ENCODE measurements around the gene AP2A2. TPM values are rescaled to one million over a fixed set of nuclear protein-coding genes. Genes with fewer than 3 reads are reported as not detected.

Gene AP2A2
- polyA plus RNA-seq, 3 donors from 2014 or later = 2.5 to 11.0 (median 7.1) TPM

GRCh38 chr11:981764-982163 is 56.1 kb downstream of the AP2A2 start:
- peaks cover 0 to 1% (median 0%) of the 10 kb centered on the region in 6 donors for H3K9me3 Mint-ChIP-seq
- peaks cover 3 to 16% (median 6%) of the 10 kb centered on the region in 3 donors for H3K36me3 Mint-ChIP-seq
- peaks cover 26 to 42% of the 10 kb centered on the region in 2 donors for H3K4me1 Mint-ChIP-seq
- peak overlapping the region in 3 of 6 donors; percentile 28 to 88 (median 77) for H3K27ac Mint-ChIP-seq
- H3K27me3 Mint-ChIP-seq (ENCODE audit: low read depth in 3 of 3) = peaks cover 0 to 8% (median 0%) of the 10 kb centered on the region in 3 donors
- no peak for DNase-seq
- H3K4me3 Mint-ChIP-seq = peak overlapping the region in 4 of 5 donors; percentile 66 to 78 (median 67)

GRCh38 chr11:984546-984945 is 58.9 kb downstream of the AP2A2 start:
- DNase-seq = no peak
- H3K4me1 Mint-ChIP-seq = peaks cover 20 to 23% of the 10 kb centered on the region in 2 donors
- peaks cover 0 to 1% (median 0%) of the 10 kb centered on the region in 6 donors for H3K9me3 Mint-ChIP-seq
- peaks cover 0 to 5% (median 0%) of the 10 kb centered on the region in 3 donors for H3K27me3 Mint-ChIP-seq (ENCODE audit: low read depth in 3 of 3)
- H3K27ac Mint-ChIP-seq = no peak overlapping the region
- H3K4me3 Mint-ChIP-seq = no peak overlapping the region
- peaks cover 6 to 21% (median 9%) of the 10 kb centered on the region in 3 donors for H3K36me3 Mint-ChIP-seq

GRCh38 chr11:985406-985805 is 59.7 kb downstream of the AP2A2 start:
- peaks cover 0 to 8% (median 0%) of the 10 kb centered on the region in 3 donors for H3K27me3 Mint-ChIP-seq (ENCODE audit: low read depth in 3 of 3)
- DNase-seq = no peak
- no peak overlapping the region for H3K4me3 Mint-ChIP-seq

GRCh38 chr11:985848-986247 is 60.2 kb downstream of the AP2A2 start:
- H3K36me3 Mint-ChIP-seq = peaks cover 6 to 19% (median 9%) of the 10 kb centered on the region in 3 donors
- H3K4me3 Mint-ChIP-seq = no peak overlapping the region
- DNase-seq = no peak
- no peak overlapping the region for H3K27ac Mint-ChIP-seq
- H3K9me3 Mint-ChIP-seq = peaks cover 0 to 1% (median 0%) of the 10 kb centered on the region in 6 donors
- H3K27me3 Mint-ChIP-seq (ENCODE audit: low read depth in 3 of 3) = peaks cover 0 to 8% (median 0%) of the 10 kb centered on the region in 3 donors
- peaks cover 17 to 18% of the 10 kb centered on the region in 2 donors for H3K4me1 Mint-ChIP-seq

More at GRCh38 chr11:985406-985805, 59.7 kb downstream of the AP2A2 start:
- Mint-ChIP-seq H3K4me1 (peaks cover 20 to 23% of the 10 kb centered on the region in 2 donors), H3K36me3 (peaks cover 6 to 22% (median 9%) of the 10 kb centered on the region in 3 donors), H3K27ac (no peak overlapping the region), H3K9me3 (peaks cover 0 to 1% (median 0%) of the 10 kb centered on the region in 6 donors)

- peaks cover 6 to 16% (median 9%) of the 10 kb centered on the region in 3 donors for H3K36me3 Mint-ChIP-seq
- no peak overlapping the region for H3K27ac Mint-ChIP-seq
These were observed 60.7 kb downstream of the AP2A2 start for GRCh38 chr11:986270-986951.

GRCh38 chr11:986952-987305 is 61.3 kb downstream of the AP2A2 start:
- DNase-seq = no peak
- peaks cover 6 to 8% of the 10 kb centered on the region in 2 donors for H3K4me1 Mint-ChIP-seq
- H3K9me3 Mint-ChIP-seq = peaks cover 0 to 1% (median 0%) of the 10 kb centered on the region in 6 donors
- peaks cover 6 to 16% (median 9%) of the 10 kb centered on the region in 3 donors for H3K36me3 Mint-ChIP-seq
- no peak overlapping the region for H3K4me3 Mint-ChIP-seq
- peaks cover 0 to 3% (median 0%) of the 10 kb centered on the region in 3 donors for H3K27me3 Mint-ChIP-seq (ENCODE audit: low read depth in 3 of 3)
- no peak overlapping the region for H3K27ac Mint-ChIP-seq

More at GRCh38 chr11:986270-986951, 60.7 kb downstream of the AP2A2 start:
- Mint-ChIP-seq H3K9me3 (peaks cover 0 to 1% (median 0%) of the 10 kb centered on the region in 6 donors), H3K4me3 (no peak overlapping the region), H3K27me3 (ENCODE audit: low read depth in 3 of 3) (peaks cover 0 to 3% (median 0%) of the 10 kb centered on the region in 3 donors), H3K4me1 (peaks cover 11 to 13% of the 10 kb centered on the region in 2 donors)
- DNase-seq = no peak

GRCh38 chr11:987671-988070 is 62.0 kb downstream of the AP2A2 start:
- peaks cover 0 to 2% of the 10 kb centered on the region in 2 donors for H3K4me1 Mint-ChIP-seq
- peaks cover 0 to 1% (median 0%) of the 10 kb centered on the region in 6 donors for H3K9me3 Mint-ChIP-seq
- DNase-seq = no peak
- H3K27ac Mint-ChIP-seq = no peak overlapping the region
- peaks cover 6 to 12% (median 12%) of the 10 kb centered on the region in 3 donors for H3K36me3 Mint-ChIP-seq
- no peak overlapping the region for H3K4me3 Mint-ChIP-seq
- peaks cover 0 to 6% (median 0%) of the 10 kb centered on the region in 3 donors for H3K27me3 Mint-ChIP-seq (ENCODE audit: low read depth in 3 of 3)

- Mint-ChIP-seq H3K27me3 (ENCODE audit: low read depth in 3 of 3) (peaks cover 0 to 7% (median 0%) of the 10 kb centered on the region in 3 donors), H3K4me1 (peaks cover 2 to 3% of the 10 kb centered on the region in 2 donors), H3K4me3 (no peak overlapping the region), H3K9me3 (no peaks in the 10 kb centered on the region), H3K27ac (no peak overlapping the region), H3K36me3 (peaks cover 8 to 15% (median 8%) of the 10 kb centered on the region in 3 donors)
- DNase-seq = no peak
These were observed 64.4 kb downstream of the AP2A2 start for GRCh38 chr11:990101-990500.

- H3K4me1 Mint-ChIP-seq = peaks cover 10 to 12% of the 10 kb centered on the region in 2 donors
- H3K9me3 Mint-ChIP-seq = no peaks in the 10 kb centered on the region
- no peak overlapping the region for H3K4me3 Mint-ChIP-seq
- H3K36me3 Mint-ChIP-seq = peaks cover 10 to 16% (median 10%) of the 10 kb centered on the region in 3 donors
- H3K27ac Mint-ChIP-seq = peak overlapping the region in 1 of 6 donors; percentile 67
- H3K27me3 Mint-ChIP-seq (ENCODE audit: low read depth in 3 of 3) = peaks cover 0 to 9% (median 0%) of the 10 kb centered on the region in 3 donors
- no peak for DNase-seq
These were observed 65.4 kb downstream of the AP2A2 start for GRCh38 chr11:991034-991433.

GRCh38 chr11:991711-992307 is 66.1 kb downstream of the AP2A2 start:
- no peak overlapping the region for H3K4me3 Mint-ChIP-seq
- H3K9me3 Mint-ChIP-seq = no peaks in the 10 kb centered on the region
- H3K36me3 Mint-ChIP-seq = peaks cover 8 to 14% (median 10%) of the 10 kb centered on the region in 3 donors
- DNase-seq = no peak
- peak overlapping the region in 1 of 6 donors; percentile 48 for H3K27ac Mint-ChIP-seq
- peaks cover 0 to 9% (median 0%) of the 10 kb centered on the region in 3 donors for H3K27me3 Mint-ChIP-seq (ENCODE audit: low read depth in 3 of 3)
- peaks cover 18 to 20% of the 10 kb centered on the region in 2 donors for H3K4me1 Mint-ChIP-seq

GRCh38 chr11:992577-992976 is 66.9 kb downstream of the AP2A2 start:
- no peak overlapping the region for H3K27ac Mint-ChIP-seq

GRCh38 chr11:993632-994167 is 68.0 kb downstream of the AP2A2 start:
- Mint-ChIP-seq H3K36me3 (peaks cover 7 to 13% (median 8%) of the 10 kb centered on the region in 3 donors), H3K27ac (no peak overlapping the region)

More at GRCh38 chr11:992577-992976, 66.9 kb downstream of the AP2A2 start:
- H3K4me1 Mint-ChIP-seq = peaks cover 20 to 26% of the 10 kb centered on the region in 2 donors
- H3K27me3 Mint-ChIP-seq (ENCODE audit: low read depth in 3 of 3) = peaks cover 0 to 9% (median 2%) of the 10 kb centered on the region in 3 donors
- H3K9me3 Mint-ChIP-seq = no peaks in the 10 kb centered on the region
- peaks cover 8 to 14% (median 10%) of the 10 kb centered on the region in 3 donors for H3K36me3 Mint-ChIP-seq
- DNase-seq = no peak
- no peak overlapping the region for H3K4me3 Mint-ChIP-seq

GRCh38 chr11:995044-995751 is 69.5 kb downstream of the AP2A2 start:
- no peak for DNase-seq
- H3K9me3 Mint-ChIP-seq = no peaks in the 10 kb centered on the region
- H3K27me3 Mint-ChIP-seq (ENCODE audit: low read depth in 3 of 3) = peaks cover 0 to 8% (median 2%) of the 10 kb centered on the region in 3 donors
- peaks cover 22 to 26% of the 10 kb centered on the region in 2 donors for H3K4me1 Mint-ChIP-seq
- H3K4me3 Mint-ChIP-seq = peak overlapping the region in 2 of 5 donors; percentile 15 to 43
- H3K36me3 Mint-ChIP-seq = peaks cover 4 to 8% (median 7%) of the 10 kb centered on the region in 3 donors
- H3K27ac Mint-ChIP-seq = peak overlapping the region; percentile 54 to 87 (median 70)

More at GRCh38 chr11:993632-994167, 68.0 kb downstream of the AP2A2 start:
- H3K4me1 Mint-ChIP-seq = peaks cover 20 to 26% of the 10 kb centered on the region in 2 donors
- H3K27me3 Mint-ChIP-seq (ENCODE audit: low read depth in 3 of 3) = peaks cover 0 to 9% (median 2%) of the 10 kb centered on the region in 3 donors
- DNase-seq = no peak
- no peak overlapping the region for H3K4me3 Mint-ChIP-seq
- no peaks in the 10 kb centered on the region for H3K9me3 Mint-ChIP-seq

All from immature natural killer cell (primary cell).